ENCODE measurements around the gene ATP6V1D.
"Not testable (repeated sequence)": the region's sequence is repeated elsewhere in the genome, so short reads cannot be mapped to it uniquely, and the experiment has no call there.

Gene ATP6V1D

DNA sequence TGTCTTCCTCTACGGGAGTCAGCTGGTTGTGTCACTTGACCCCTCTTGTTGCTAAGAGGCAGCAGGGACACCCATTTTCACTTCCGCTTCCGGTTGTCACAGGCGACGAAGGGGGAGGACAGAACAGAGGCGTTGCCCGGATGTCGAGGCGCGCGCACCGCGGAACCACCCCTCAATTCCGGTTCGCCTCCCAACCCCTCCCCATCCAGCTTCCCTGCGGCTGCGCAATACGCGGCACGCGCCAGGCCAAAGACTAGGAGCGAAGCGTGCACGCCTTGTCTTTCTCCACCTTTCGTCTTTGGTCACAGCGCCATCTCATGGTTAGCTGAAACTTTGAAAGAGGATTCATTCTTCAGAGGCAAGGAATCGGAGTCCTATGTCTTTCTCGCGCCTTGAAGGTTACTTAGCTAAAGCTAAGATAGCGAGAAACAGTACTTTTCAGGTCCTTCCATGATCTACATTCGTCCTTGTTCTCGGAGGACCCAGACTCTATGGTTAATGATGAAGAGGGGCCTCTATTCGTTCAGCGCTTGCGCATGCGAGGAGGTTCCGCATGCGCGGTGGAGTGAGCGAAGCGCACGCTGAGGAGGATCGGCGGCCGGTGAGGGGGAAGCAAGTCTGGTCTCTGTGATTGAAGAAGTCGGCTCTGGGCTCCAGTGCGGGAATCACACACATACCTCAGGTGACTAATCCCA is at the start of gene ATP6V1D, which contains the start of gene EIF2S1:
TSS of gene ATP6V1D (minus strand) at position 30 of the 695 bp plus-strand sequence. CDS start 106 bp downstream, outside the sequence.
TSS of gene EIF2S1 (plus strand) at position 554 of the 695 bp plus-strand sequence. CDS start 4,440 bp downstream, outside the sequence.
- DNase-seq (ENCODE audit: low read depth in 2 of 2), result peak; percentile 99 to 100

- not testable (repeated sequence) for DNase-seq (ENCODE audit: low read depth in 2 of 2)
These were observed 48.7 kb upstream of the ATP6V1D start for GRCh38 chr14:67408122-67408801.

- DNase-seq (ENCODE audit: low read depth in 2 of 2), result no peak
These were observed 46.2 kb upstream of the ATP6V1D start for GRCh38 chr14:67405771-67406170.

- DNase-seq (ENCODE audit: low read depth in 2 of 2), result no peak
These were observed 40.8 kb upstream of the ATP6V1D start for GRCh38 chr14:67400434-67400833.

GRCh38 chr14:67397536-67397935 is 37.9 kb upstream of the ATP6V1D start:
- DNase-seq (ENCODE audit: low read depth in 2 of 2), result no peak

- no peak for DNase-seq (ENCODE audit: low read depth in 2 of 2)
These were observed 36.9 kb upstream of the ATP6V1D start for GRCh38 chr14:67396381-67396970.

GRCh38 chr14:67395876-67396189 is 36.2 kb upstream of the ATP6V1D start:
- DNase-seq (ENCODE audit: low read depth in 2 of 2), result no peak

- DNase-seq (ENCODE audit: low read depth in 2 of 2), result no peak
These were observed 35.7 kb upstream of the ATP6V1D start for GRCh38 chr14:67395086-67395875.

DNA sequence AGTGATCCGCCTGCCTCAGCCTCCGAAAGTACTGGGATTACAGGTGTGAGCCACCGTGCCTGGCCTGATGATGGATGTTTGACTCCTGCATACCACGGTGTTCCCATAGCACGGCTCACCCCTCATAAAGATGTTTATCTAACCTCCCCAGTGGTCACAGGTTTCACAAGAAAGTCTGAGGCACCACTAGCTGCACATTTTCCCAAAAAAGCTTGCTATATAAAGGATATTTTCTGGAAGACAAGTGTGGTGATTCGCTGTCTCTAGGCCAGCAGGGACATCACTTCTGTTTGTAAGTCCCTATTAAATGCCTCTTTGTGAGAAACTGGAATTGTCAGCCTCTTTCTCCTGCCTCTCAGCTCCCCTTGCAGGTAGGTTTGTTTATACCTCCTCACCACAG is 34.1 kb upstream of the ATP6V1D start:
- no peak for DNase-seq (ENCODE audit: low read depth in 2 of 2)

DNA sequence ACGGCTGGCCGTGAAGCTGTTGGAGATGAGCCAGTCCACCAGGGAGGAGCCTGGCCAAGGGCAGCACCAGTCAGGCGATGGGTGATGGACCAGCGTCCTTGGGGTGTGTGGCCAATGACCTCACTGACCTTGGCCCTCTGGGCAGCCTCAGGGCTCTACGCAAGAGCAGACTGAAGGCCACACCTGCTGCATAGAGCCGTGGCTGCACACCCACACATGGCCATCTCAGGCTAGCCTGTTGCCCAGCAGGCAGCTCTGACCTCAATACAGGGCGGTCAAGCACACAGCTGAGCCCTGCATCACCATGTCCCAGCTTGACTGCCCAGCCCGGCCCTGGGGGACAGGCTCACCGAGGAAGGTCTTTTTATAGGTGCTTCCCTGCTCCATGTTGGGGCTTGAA is 33.2 kb upstream of the ATP6V1D start:
- DNase-seq (ENCODE audit: low read depth in 2 of 2), result no peak

DNA sequence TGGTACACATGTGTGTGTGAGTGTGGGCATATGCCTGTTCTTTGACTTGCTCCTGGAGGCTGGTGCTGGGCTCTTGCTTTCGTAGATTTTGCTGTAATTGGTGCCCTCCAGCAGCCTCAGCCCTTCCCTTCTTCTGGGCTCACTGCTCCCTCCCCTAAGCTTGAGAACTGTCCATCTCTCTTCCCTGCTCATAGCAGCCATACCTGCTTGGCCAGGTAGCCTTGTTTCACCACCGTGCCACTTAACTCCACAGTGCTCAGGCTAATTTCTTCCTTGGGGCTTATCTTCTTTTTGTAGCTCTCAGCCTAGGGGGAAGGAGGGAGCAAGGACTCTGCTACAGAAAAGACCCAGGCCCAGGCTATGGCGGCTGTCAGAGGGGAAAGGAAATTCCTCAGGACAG is 32.5 kb upstream of the ATP6V1D start:
- DNase-seq (ENCODE audit: low read depth in 2 of 2), result no peak

DNA sequence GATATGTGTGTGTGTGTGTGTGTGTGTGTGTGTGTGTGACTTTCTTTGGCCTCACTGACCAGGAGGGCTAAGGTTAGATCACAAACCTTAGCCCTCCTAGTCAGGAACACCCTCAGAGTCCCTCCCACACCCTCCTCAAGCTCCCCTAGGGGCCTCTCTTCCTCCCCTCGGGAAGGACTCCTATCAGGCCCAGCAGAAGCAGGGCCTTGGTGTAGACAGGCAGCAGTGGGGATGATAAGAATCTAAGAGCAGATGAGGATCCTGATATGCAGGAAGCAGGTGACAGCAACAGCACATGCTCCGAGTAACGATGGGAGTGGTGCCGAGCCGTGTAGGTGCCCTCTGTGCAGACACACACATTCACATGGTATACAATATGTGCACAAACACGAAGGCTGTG is 31.7 kb upstream of the ATP6V1D start:
- DNase-seq (ENCODE audit: low read depth in 2 of 2), result no peak

DNA sequence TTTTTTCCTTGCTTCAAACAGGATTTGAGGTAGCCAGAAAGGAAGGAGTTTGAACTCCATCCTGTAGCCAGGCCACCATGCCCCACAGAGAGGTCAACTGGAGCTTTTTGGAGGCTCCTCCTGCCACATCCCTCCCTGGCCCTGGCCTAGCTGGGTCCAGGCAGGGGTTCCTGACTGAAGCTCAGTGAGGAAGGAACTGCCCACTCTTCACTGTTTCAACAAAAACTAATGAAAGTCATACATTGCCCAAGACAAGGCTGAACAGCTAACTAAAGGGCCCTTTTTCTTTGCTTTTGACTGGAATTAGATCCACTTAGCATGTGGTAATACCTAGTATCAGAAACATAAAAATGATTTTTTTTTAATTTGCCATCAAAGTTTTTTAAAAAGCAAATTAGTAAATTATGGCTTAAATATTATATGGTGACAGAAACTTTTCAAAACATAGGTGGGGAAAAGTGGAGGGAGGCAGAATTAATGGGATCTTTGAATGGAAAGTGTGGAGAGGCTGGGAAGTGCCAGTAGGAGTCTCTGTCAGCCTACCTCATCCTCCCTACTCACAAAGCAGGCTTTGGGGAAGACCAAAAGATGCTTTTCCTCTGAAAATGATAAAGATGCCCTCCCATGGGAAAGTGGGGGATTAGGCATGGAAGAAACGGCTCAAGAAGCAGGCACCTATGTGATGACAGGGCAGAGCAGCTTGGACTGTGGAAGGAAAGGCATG is 30.4 kb upstream of the ATP6V1D start:
- DNase-seq (ENCODE audit: low read depth in 2 of 2), result no peak

GRCh38 chr14:67389275-67389674 is 29.7 kb upstream of the ATP6V1D start:
- DNase-seq (ENCODE audit: low read depth in 2 of 2), result no peak

GRCh38 chr14:67387195-67387594 is 27.6 kb upstream of the ATP6V1D start:
- no peak for DNase-seq (ENCODE audit: low read depth in 2 of 2)

DNA sequence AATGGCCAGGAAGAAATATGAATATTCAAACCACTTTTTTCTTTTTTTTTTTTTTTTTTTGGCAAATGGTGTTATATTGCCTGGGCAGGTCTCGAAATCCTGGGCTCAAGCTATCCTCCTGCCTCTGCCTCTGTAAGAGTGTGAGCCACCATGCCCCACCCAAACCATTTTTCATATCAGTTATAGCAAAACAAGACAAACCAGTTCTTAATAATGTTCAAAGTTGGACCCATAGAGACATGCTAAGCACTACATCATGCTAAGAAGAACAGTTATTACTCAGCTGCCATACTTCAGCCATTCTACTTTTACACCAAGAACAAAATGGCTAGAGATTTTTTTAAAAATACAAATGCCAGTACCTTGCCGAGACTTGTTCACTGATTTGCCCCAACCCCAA is 26.0 kb upstream of the ATP6V1D start:
- DNase-seq (ENCODE audit: low read depth in 2 of 2), result no peak

GRCh38 chr14:67385120-67385519 is 25.5 kb upstream of the ATP6V1D start:
- DNase-seq (ENCODE audit: low read depth in 2 of 2), result no peak

- DNase-seq (ENCODE audit: low read depth in 2 of 2), result no peak
These were observed 18.3 kb upstream of the ATP6V1D start for GRCh38 chr14:67377916-67378315.

GRCh38 chr14:67373347-67373746 is 13.7 kb upstream of the ATP6V1D start:
- DNase-seq (ENCODE audit: low read depth in 2 of 2), result no peak

- no peak for DNase-seq (ENCODE audit: low read depth in 2 of 2)
These were observed 13.2 kb upstream of the ATP6V1D start for GRCh38 chr14:67372833-67373232.
